Neural crest cell (in vitro differentiated cells): Measurements from ENCODE around the gene KLK7. TPM values are rescaled to one million over a fixed set of nuclear protein-coding genes. Genes with fewer than 3 reads are reported as not detected.
"Not testable (repeated sequence)": the region's sequence is repeated elsewhere in the genome, so short reads cannot be mapped to it uniquely, and the experiment has no call there.

Experiments
- DNase-seq: peaks from one replicate; pipeline ENCODE4 v3.0.0; 2021; ENCODE audit warnings: low read depth, mixed read lengths, low spot score
- H3K27ac Mint-ChIP-seq: one replicate; pipeline ENCODE4 v1.8.0; 2021; ENCODE audit warnings: mild to moderate bottlenecking, mixed read lengths; ENCODE audit not compliant: unreplicated experiment
- H3K27me3 Mint-ChIP-seq: 2 replicates; pipeline ENCODE4 v1.8.0; 2021; ENCODE audit warnings: low read depth, mild to moderate bottlenecking, mixed read lengths
- H3K36me3 Mint-ChIP-seq: 2 replicates; pipeline ENCODE4 v1.8.0; 2021; ENCODE audit warnings: low read depth, mild to moderate bottlenecking, mixed read lengths
- H3K4me1 Mint-ChIP-seq: 2 replicates; pipeline ENCODE4 v1.8.0; 2021; ENCODE audit warnings: mixed read lengths
- H3K4me3 Mint-ChIP-seq: one replicate; pipeline ENCODE4 v1.8.0; 2021; ENCODE audit warnings: mild to moderate bottlenecking, mixed read lengths
- H3K9me3 Mint-ChIP-seq: 2 replicates; pipeline ENCODE4 v1.8.0; 2021; ENCODE audit warnings: mixed read lengths
- total RNA-seq: library from RNA; stranded (reverse); gene quantifications from 2 replicates; pipeline ENCODE4 v1.2.1, GENCODE V29; 2021
- TF ChIP-seq, protein P1 (sequence below): fragments of 200-600 bp; sonication (generic); conservative IDR thresholded peaks from 2 replicates; pipeline ENCODE4 v1.5.0; 2021; ENCODE audit warnings: antibody characterized with exemption, mild to moderate bottlenecking

Gene KLK7
- total RNA-seq, 1 donor from 2014 or later = not detected

DNA sequence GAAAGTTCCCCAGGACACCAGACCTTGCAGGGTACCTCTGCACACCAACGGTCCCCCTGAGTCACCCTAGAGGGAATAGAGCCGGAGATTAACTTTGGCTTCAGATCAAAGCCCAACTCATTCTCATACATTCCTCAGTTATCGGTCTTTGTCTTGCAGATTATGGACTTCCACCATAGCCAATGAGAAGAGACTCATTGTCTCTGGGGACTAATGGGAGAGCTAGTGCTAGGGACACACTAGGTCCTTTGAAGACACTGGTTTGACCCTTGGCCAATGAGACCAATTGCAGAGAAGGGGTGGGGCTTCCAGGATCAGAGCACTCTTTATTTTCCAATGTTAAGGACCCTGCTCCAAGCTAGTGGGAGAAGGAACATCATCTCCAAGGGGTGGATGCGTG is 6.1 kb downstream of the KLK7 start:
- Mint-ChIP-seq H3K36me3 (no peaks in the 10 kb centered on the region), H3K4me3 (no peak overlapping the region), H3K4me1 (peaks cover 20% of the 10 kb centered on the region), H3K27ac (peak overlapping the region; percentile 24), H3K27me3 (peaks cover 33% of the 10 kb centered on the region), H3K9me3 (peaks cover 3% of the 10 kb centered on the region)
- DNase-seq = no peak
- TF ChIP-seq, protein P1, sequence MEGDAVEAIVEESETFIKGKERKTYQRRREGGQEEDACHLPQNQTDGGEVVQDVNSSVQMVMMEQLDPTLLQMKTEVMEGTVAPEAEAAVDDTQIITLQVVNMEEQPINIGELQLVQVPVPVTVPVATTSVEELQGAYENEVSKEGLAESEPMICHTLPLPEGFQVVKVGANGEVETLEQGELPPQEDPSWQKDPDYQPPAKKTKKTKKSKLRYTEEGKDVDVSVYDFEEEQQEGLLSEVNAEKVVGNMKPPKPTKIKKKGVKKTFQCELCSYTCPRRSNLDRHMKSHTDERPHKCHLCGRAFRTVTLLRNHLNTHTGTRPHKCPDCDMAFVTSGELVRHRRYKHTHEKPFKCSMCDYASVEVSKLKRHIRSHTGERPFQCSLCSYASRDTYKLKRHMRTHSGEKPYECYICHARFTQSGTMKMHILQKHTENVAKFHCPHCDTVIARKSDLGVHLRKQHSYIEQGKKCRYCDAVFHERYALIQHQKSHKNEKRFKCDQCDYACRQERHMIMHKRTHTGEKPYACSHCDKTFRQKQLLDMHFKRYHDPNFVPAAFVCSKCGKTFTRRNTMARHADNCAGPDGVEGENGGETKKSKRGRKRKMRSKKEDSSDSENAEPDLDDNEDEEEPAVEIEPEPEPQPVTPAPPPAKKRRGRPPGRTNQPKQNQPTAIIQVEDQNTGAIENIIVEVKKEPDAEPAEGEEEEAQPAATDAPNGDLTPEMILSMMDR = no peak

DNA sequence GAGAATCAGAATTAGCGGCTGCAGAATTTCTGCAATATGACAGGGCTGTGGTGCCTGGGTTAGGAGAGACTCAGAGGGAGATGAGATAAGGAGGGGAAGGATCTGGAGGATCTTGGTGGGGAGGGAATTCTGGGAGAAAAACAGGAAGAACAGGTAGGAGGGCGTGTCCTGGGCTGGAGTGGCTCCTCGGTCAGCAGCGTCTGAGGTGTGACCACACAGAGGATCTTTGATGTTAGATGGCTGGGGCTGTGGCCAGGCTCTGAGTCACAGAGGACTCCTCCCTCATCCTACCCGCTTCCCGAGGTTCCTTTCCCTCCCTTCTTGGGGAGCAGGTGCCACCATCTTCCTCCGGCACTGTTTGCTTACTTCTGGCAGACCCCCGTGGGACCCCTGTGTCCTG is 8.0 kb downstream of the KLK7 start:
- Mint-ChIP-seq H3K36me3 (no peaks in the 10 kb centered on the region), H3K4me3 (no peak overlapping the region), H3K4me1 (peaks cover 23% of the 10 kb centered on the region), H3K27me3 (peaks cover 21% of the 10 kb centered on the region), H3K9me3 (peaks cover 3% of the 10 kb centered on the region), H3K27ac (no peak overlapping the region)
- no peak for DNase-seq
- TF ChIP-seq, protein P1 = no peak

DNA sequence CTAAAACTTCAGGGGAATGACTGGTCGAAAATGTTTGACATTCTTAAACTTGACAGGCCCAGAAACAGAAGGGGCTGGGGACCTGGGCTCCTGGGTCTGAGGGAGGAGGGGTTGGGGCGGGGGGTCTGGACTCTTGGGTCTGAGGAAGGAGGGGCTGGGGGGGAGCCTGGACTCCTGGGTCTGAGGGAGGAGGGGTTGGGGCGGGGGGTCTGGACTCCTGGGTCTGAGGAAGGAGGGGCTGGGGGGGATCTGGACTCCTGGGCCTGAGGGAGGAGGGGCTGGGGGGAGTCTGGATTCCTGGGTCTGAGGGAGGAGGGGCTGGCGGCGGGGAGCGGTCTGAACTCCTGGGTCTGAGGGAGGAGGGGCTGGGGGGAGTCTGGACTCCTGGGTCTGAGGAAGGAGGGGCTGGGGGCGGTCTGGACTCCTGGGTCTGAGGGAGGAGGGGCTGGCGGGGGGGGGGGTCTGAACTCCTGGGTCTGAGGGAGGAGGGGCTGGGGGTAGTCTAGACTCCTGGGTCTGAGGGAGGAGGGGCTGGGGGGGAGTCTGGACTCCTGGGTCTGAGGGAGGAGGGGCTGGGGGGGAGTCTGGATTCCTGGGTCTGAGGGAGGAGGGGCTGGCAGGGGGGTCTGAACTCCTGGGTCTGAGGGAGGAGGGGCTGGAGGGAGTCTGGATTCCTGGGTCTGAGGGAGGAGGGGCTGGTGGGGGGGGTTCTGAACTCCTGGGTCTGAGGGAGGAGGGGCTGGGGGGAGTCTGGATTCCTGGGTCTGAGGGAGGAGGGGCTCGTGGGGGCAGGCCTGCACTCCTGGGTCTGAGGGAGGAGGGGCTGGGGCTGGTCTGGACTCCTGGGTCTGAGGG is 8.8 kb downstream of the KLK7 start:
- Mint-ChIP-seq H3K27ac (no peak overlapping the region), H3K27me3 (peaks cover 20% of the 10 kb centered on the region), H3K4me1 (peaks cover 30% of the 10 kb centered on the region), H3K9me3 (peaks cover 3% of the 10 kb centered on the region), H3K4me3 (no peak overlapping the region), H3K36me3 (no peaks in the 10 kb centered on the region)
- DNase-seq = no peak
- TF ChIP-seq, protein P1 = no peak

DNA sequence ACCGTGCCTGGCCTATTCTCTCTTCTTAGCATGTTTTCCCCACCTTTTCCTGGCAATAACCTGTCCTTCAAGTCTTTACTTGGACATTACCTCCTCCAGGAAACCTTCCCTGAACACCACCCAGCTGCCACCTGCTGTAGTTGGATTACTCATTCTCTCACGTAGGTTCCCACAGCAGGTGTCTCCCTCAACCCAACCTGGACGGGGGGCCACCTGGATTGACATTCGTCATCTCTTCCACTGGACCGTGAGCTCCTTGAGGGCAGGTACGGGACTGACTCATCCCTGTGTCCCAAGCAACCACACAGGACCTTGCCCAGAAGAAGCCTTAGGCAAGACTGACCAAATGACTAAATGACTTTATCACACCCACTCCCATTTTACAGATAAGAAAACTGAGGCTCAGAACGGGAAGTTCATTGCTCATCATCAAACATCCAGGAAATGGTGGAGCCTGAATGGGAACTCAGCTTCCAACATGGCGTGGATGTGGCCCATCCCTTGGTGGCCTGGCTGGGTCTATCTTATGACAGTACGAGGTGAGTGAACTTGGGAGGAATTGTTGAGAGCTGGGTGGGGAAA is 10.8 kb downstream of the KLK7 start:
- H3K27ac Mint-ChIP-seq = no peak overlapping the region
- peaks cover 3% of the 10 kb centered on the region for H3K9me3 Mint-ChIP-seq
- no peak overlapping the region for H3K4me3 Mint-ChIP-seq
- H3K4me1 Mint-ChIP-seq = peaks cover 30% of the 10 kb centered on the region
- TF ChIP-seq, protein P1 = no peak
- no peaks in the 10 kb centered on the region for H3K36me3 Mint-ChIP-seq
- no peak for DNase-seq
- peaks cover 20% of the 10 kb centered on the region for H3K27me3 Mint-ChIP-seq

- Mint-ChIP-seq H3K27me3 (peaks cover 18% of the 10 kb centered on the region), H3K27ac (peak overlapping the region; percentile 89), H3K4me1 (peaks cover 27% of the 10 kb centered on the region)
- H3K36me3 Mint-ChIP-seq, H3K4me3 Mint-ChIP-seq, H3K9me3 Mint-ChIP-seq, DNase-seq: not testable (repeated sequence)
Measured at GRCh38 chr19:50969810-50970209, 13.9 kb downstream of the KLK7 start.

DNA sequence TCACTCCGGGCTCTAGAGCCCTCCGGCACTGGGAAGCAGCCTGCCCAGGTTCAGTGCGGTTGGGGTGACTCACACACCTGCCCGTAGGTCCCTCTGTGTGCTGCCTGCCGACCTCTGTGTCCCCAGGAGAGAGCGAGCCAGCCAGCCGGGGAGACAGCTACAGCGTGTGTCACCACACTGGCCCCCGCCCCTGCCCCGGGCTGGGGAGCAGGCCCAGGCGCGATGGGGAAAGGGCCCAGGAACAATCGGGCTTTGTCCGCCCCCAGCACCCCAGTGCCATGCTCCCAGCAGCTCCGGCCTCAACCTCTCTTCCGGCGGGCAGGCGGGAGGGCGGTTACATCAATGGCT is 14.3 kb downstream of the KLK7 start, which contains the start of gene KLK6:
TSS of gene KLK6 (minus strand) at position 179 of the 348 bp plus-strand sequence. CDS start 1,487 bp downstream, outside the sequence.
- peak within 1 kb of the TSS; percentile 89 for H3K27ac Mint-ChIP-seq
- no peak within 1 kb of the TSS for H3K4me3 Mint-ChIP-seq
- peaks cover 20% of the 10 kb centered on the region for H3K27me3 Mint-ChIP-seq
- no peaks in the 10 kb centered on the region for H3K9me3 Mint-ChIP-seq
- DNase-seq = peak; percentile 30
- TF ChIP-seq, protein P1 = no peak
- H3K4me1 Mint-ChIP-seq = peaks cover 25% of the 10 kb centered on the region
- no peaks in the 10 kb centered on the region for H3K36me3 Mint-ChIP-seq
